Measurements from ENCODE around the gene SS18.
"Not testable (repeated sequence)": the region's sequence is repeated elsewhere in the genome, so short reads cannot be mapped to it uniquely, and the experiment has no call there.

The SS18 gene

GRCh38 chr18:26090130-26091046, at the start of gene SS18:
TSS of gene SS18 (minus strand) at chr18:26090613. CDS start at chr18:26090569, 44 bp downstream.
- peak; percentile 88 for DNase-seq (ENCODE audit: low spot score)

GRCh38 chr18:26135548-26135947, 45.1 kb upstream of the SS18 start:
- no peak for DNase-seq (ENCODE audit: low spot score)

- DNase-seq (ENCODE audit: low spot score), result peak; percentile 12
These were observed 43.7 kb upstream of the SS18 start for GRCh38 chr18:26134107-26134506.

- DNase-seq (ENCODE audit: low spot score), result peak; percentile 52
These were observed 43.2 kb upstream of the SS18 start, which contains the start of gene PSMA8 for GRCh38 chr18:26133652-26134051. TSS of gene PSMA8 (plus strand) at chr18:26133869. CDS start at chr18:26133966, 97 bp downstream.

- DNase-seq (ENCODE audit: low spot score), result not testable (repeated sequence)
These were observed 37.8 kb upstream of the SS18 start for GRCh38 chr18:26128192-26128591.

GRCh38 chr18:26127786-26128185, 37.4 kb upstream of the SS18 start:
- no peak for DNase-seq (ENCODE audit: low spot score)

- not testable (repeated sequence) for DNase-seq (ENCODE audit: low spot score)
These were observed 31.6 kb upstream of the SS18 start for GRCh38 chr18:26121994-26122393.

GRCh38 chr18:26121476-26121875, 31.1 kb upstream of the SS18 start:
- no peak for DNase-seq (ENCODE audit: low spot score)

- DNase-seq (ENCODE audit: low spot score), result no peak
These were observed 28.8 kb upstream of the SS18 start for GRCh38 chr18:26119246-26119645.

- DNase-seq (ENCODE audit: low spot score), result no peak
These were observed 13.6 kb upstream of the SS18 start for GRCh38 chr18:26104035-26104434.

- peak; percentile 31 for DNase-seq (ENCODE audit: low spot score)
These were observed 13.2 kb upstream of the SS18 start for GRCh38 chr18:26103579-26103978.

GRCh38 chr18:26097563-26097962, 7.2 kb upstream of the SS18 start:
- no peak for DNase-seq (ENCODE audit: low spot score)

GRCh38 chr18:26096852-26097251, 6.4 kb upstream of the SS18 start:
- no peak for DNase-seq (ENCODE audit: low spot score)

GRCh38 chr18:26091047-26091630, 726 bp upstream of the SS18 start:
- no peak for DNase-seq (ENCODE audit: low spot score)

GRCh38 chr18:26089293-26090129, 902 bp downstream of the SS18 start:
- DNase-seq (ENCODE audit: low spot score), result peak; percentile 31

- DNase-seq (ENCODE audit: low spot score), result peak; percentile 12
These were observed 1.9 kb downstream of the SS18 start for GRCh38 chr18:26088487-26088886.

- no peak for DNase-seq (ENCODE audit: low spot score)
These were observed 3.5 kb downstream of the SS18 start for GRCh38 chr18:26086959-26087358.

GRCh38 chr18:26085056-26085455, 5.4 kb downstream of the SS18 start:
- DNase-seq (ENCODE audit: low spot score), result no peak

GRCh38 chr18:26083099-26083498, 7.3 kb downstream of the SS18 start:
- no peak for DNase-seq (ENCODE audit: low spot score)

- DNase-seq (ENCODE audit: low spot score), result no peak
These were observed 7.9 kb downstream of the SS18 start for GRCh38 chr18:26082475-26082874.

GRCh38 chr18:26074246-26074645, 16.2 kb downstream of the SS18 start:
- DNase-seq (ENCODE audit: low spot score), result no peak

- no peak for DNase-seq (ENCODE audit: low spot score)
These were observed 16.7 kb downstream of the SS18 start for GRCh38 chr18:26073758-26074157.
